GM18519 (cell line): ENCODE results near the gene ZBTB4.

Experiments
- ATAC-seq: cut with Tn5 transposase; IDR thresholded peaks from one replicate; pipeline ENCODE4 v1.9.1; 2021; ENCODE audit warnings: mild to moderate bottlenecking, moderate library complexity; ENCODE audit not compliant: unreplicated experiment, low FRiP score

The ZBTB4 gene, protein sequence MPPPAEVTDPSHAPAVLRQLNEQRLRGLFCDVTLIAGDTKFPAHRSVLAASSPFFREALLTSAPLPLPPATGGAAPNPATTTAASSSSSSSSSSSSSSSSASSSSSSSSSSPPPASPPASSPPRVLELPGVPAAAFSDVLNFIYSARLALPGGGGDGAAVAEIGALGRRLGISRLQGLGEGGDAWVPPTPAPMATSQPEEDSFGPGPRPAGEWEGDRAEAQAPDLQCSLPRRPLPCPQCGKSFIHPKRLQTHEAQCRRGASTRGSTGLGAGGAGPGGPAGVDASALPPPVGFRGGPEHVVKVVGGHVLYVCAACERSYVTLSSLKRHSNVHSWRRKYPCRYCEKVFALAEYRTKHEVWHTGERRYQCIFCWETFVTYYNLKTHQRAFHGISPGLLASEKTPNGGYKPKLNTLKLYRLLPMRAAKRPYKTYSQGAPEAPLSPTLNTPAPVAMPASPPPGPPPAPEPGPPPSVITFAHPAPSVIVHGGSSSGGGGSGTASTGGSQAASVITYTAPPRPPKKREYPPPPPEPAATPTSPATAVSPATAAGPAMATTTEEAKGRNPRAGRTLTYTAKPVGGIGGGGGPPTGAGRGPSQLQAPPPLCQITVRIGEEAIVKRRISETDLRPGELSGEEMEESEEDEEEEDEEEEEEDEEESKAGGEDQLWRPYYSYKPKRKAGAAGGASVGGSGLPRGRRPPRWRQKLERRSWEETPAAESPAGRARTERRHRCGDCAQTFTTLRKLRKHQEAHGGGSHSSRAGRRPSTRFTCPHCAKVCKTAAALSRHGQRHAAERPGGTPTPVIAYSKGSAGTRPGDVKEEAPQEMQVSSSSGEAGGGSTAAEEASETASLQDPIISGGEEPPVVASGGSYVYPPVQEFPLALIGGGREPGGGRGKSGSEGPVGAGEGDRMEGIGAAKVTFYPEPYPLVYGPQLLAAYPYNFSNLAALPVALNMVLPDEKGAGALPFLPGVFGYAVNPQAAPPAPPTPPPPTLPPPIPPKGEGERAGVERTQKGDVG

DNA sequence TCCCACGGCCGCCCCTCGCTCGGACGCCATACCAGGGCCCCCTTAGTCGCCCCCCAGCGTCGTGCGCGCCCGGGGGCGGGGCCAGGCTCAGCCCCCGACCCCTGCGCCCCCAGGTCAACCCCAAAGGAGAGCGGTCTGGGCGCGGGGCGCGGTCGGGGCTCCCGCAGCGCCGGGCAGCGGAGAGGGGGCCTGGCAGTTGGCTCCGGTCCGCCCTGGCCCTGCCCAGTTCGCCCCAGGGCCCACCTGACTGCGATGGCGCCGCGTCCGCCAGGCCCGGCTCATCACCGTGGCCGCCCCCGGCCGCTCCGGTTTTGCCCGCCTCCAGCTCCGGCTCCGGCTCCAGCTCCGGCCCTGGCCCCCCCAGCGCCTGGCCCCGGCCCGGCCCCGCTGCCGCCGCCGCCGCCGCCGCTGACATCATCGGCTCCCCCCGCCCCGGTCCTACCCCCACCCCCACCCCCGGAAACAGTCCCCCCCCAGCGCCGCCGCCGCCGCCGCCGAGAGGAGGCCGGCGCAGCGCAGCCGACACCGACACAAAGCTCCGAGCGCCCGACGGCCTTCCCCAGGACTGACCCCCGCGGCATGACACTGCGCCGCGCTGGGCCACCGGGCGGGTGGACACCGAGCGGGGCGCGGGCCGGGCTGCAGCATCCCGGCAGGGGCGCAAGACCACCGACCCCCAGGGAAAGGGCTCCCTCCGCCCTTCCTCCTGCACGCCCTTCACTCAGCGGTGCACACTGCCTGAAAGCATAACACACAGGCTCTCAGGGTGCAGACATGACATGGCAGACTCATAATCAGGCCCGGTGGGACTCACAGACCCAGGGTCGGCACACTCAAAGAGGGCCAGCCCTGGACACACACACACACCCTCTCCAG is at the start of gene ZBTB4:
TSS of gene ZBTB4 (minus strand) at position 419 of the 876 bp plus-strand sequence. CDS start 12,830 bp downstream, outside the sequence.
- no peak for ATAC-seq

DNA sequence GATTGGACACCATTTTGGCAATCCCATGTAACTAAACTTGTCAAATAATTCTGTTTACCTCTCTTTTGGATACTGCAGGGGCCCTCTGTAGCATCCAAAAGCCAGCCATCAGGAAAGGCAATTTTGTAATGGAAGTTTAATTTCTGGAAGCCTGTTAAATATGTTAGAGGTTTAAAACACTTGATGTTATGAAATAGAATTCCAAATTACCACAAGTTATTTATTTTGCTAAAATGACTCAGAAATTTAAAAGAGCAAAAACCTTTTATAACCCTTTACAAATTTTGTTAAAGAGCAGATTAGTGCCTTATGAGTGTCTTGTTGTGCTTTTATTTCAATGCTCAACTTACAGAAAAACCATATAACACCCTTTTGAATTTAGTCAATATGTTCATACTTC is 49.4 kb upstream of the ZBTB4 start:
- no peak for ATAC-seq

DNA sequence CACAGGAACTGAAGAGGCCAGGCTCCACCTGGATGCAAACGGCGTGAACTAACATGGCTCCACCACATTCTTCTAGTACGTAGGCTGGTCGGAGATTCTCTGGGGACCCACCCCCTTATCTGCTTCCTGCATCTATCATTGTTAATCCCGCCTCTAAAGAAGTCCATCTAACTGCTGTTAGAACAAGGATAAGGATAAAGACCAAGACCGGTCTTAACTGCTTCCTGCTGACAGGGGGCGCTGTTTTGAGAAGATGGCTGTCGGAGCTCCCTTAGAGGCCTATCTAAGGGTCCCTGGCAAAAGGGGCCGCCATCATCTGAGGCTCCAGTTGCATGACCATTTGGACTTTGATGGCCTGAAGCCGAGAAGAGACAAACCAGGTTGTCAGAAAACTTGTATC is 43.6 kb upstream of the ZBTB4 start:
- no peak for ATAC-seq

DNA sequence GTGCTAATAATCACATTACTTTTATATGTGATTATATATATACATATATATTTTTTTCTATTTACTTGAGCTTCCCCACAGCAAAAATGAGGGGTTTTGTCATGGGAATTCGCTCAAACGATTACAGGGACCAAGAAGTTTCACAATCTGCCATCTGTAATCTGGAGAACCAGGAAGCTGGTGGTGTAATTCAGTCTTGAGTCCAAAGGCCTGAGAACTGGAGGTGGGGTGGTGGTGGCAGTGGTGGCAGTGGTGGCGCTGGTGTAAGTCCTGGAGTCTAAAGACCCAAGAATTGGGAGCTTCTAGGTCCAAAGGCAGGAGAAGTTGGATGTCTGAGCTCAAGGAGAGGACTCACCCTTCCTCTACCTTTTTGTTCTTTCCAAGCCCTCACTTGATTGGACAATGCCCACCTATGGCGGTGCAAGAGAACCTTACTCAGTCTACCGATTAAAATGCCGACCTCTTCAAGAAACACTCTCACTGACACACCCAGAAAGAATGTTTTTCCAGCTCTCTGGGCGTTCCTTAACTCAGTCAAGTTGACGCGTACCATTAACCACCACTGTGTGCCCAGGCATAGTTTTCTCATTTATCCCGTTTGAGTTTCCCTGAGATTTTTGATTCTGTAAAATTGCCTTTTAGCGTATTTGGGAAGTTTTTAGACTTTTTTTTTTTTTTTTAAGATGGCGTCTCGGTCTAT is 36.6 kb upstream of the ZBTB4 start:
- no peak for ATAC-seq

DNA sequence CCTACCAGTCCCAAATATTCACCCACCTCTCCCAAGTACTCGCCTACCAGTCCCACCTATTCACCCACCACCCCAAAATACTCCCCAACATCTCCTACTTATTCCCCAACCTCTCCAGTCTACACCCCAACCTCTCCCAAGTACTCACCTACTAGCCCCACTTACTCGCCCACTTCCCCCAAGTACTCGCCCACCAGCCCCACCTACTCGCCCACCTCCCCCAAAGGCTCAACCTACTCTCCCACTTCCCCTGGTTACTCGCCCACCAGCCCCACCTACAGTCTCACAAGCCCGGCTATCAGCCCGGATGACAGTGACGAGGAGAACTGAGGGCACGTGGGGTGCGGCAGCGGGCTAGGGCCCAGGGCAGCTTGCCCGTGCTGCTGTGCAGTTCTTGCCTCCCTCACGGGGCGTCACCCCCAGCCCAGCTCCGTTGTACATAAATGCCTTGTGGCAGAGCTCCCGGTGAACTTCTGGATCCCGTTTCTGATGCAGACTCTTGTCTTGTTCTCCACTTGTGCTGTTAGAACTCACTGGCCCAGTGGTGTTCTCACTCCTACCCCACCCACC is 34.5 kb upstream of the ZBTB4 start:
- ATAC-seq: no peak

DNA sequence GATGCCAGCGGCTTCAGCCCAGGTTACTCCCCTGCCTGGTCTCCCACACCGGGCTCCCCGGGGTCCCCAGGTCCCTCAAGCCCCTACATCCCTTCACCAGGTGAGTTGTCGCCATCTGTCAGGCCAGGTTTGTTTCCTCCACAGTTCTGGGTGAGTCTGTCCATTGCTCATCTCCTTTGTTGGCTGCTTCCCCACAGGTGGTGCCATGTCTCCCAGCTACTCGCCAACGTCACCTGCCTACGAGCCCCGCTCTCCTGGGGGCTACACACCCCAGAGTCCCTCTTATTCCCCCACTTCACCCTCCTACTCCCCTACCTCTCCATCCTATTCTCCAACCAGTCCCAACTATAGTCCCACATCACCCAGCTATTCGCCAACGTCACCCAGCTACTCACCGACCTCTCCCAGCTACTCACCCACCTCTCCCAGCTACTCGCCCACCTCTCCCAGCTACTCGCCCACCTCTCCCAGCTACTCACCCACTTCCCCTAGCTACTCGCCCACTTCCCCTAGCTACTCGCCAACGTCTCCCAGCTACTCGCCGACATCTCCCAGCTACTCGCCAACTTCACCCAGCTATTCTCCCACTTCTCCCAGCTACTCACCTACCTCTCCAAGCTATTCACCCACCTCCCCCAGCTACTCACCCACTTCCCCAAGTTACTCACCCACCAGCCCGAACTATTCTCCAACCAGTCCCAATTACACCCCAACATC is 33.6 kb upstream of the ZBTB4 start:
- ATAC-seq: no peak

DNA sequence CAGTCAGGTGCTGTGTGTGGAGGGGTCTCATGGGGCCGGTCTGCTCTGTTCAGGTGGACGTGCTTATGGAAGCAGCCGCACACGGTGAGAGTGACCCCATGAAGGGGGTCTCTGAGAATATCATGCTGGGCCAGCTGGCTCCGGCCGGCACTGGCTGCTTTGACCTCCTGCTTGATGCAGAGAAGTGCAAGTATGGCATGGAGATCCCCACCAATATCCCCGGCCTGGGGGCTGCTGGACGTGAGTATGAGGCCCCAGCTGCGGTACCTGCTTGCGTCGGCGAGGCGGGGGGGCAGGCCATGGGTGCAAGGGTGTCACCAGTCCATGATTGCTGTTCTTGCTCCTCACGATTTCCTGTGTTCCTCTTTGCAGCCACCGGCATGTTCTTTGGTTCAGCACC is 32.7 kb upstream of the ZBTB4 start:
- ATAC-seq: no peak

DNA sequence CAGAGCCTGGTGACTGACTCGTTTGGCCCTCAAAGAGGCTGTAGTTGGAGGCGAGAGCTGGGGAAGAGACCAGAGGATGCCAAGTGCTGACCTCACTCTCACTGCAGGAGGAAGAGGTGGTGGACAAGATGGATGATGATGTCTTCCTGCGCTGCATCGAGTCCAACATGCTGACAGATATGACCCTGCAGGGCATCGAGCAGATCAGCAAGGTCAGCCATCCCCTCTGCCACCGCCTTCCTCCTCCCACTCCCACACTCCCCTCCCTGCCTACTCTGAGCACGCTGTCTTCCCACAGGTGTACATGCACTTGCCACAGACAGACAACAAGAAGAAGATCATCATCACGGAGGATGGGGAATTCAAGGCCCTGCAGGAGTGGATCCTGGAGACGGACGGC is 31.7 kb upstream of the ZBTB4 start:
- ATAC-seq: no peak

DNA sequence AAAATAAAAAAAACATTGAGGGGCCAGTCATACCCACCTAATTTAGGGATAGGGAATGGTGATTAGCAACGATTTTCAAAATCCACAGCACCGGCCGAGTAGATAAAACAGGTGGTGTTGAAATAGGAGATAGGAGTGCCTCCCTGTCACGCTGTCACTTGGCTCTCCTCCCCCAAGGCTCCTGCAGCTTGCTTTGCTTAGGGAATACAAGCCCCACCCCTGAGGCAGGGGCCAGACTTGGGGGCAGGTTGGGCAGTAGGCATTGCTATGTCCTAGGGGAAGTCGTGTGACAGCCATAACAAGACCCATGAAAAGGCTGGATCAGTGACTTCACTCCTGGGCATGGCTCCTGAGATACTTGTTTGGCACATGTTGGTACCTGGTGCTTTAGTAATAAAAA is 30.5 kb upstream of the ZBTB4 start:
- no peak for ATAC-seq

DNA sequence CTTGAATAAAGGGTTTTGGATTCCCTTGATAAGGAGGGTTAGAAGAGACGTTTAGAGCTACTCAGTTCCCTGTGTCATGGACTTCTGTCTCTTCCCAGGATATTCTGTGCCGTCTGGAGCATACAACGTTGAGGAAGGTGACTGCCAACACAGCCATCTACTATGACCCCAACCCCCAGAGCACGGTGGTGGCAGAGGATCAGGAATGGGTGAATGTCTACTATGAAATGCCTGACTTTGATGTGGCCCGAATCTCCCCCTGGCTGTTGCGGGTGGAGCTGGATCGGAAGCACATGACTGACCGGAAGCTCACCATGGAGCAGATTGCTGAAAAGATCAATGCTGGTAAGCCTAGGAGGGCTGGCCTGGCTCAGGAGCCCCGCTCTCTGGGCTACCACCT is 29.4 kb upstream of the ZBTB4 start:
- no peak for ATAC-seq

DNA sequence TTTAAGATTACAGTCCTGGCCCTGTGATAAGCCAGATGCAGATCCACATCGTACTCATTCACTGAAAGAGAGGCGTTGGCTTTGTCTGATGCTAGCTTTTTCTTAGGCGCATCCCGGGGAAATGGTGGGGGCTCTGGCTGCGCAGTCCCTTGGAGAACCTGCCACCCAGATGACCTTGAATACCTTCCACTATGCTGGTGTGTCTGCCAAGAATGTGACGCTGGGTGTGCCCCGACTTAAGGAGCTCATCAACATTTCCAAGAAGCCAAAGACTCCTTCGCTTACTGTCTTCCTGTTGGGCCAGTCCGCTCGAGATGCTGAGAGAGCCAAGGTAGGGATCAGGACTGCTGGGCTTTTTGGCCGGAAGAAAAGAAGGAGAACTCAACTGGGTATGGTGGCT is 28.7 kb upstream of the ZBTB4 start:
- ATAC-seq: no peak

DNA sequence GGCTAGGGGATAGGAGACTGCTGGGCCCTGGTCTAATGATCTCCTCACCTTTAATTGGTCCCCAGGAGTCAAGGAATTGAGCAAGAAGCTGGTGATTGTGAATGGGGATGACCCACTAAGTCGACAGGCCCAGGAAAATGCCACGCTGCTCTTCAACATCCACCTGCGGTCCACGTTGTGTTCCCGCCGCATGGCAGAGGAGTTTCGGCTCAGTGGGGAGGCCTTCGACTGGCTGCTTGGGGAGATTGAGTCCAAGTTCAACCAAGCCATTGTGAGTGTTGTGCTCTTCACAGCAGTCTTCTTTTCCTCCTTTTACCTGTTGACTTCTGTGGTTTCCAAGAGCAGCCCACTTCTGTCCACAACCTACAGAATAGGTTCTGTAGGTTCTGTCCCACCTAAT is 24.1 kb upstream of the ZBTB4 start:
- no peak for ATAC-seq

DNA sequence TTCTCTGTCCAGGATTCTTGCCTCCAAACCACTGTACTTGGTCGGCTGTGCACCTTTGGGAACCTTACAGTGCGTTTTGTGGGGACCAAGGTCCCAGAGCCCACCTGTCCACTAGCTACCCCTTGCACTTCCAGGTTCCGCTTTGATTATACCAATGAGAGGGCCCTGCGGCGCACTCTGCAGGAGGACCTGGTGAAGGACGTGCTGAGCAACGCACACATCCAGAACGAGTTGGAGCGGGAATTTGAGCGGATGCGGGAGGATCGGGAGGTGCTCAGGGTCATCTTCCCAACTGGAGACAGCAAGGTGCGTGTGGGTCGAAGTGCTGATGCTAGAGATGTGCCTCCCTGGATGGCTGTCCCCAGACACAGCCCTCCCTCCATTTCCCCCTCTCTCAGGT is 23.6 kb upstream of the ZBTB4 start:
- ATAC-seq: no peak

DNA sequence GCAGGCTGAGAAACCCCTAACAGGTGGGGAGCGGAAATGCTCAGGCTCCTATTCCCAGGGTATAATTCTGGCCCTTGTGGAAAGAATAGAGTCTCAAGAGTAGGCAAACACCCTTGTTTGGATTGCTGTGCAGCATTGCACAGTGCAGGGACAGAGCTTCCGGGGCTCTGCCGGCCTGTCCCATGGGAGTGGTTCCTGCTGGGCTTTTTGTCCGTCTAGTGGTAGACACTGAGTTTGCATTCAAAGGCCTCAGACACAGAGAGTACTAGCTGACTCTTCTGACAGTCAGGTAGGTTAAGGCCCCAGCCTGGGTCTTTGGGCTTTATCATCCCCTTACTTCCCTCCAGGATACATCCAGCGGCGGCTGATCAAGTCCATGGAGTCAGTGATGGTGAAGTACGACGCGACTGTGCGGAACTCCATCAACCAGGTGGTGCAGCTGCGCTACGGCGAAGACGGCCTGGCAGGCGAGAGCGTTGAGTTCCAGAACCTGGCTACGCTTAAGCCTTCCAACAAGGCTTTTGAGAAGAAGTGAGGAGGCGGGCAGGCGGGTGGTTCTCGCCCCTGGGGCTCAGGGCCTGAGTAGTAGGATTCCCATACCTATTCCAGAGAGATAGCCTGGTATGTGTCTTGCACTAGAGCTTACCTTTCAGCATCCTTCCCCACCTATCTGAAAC is 22.9 kb upstream of the ZBTB4 start:
- no peak for ATAC-seq

DNA sequence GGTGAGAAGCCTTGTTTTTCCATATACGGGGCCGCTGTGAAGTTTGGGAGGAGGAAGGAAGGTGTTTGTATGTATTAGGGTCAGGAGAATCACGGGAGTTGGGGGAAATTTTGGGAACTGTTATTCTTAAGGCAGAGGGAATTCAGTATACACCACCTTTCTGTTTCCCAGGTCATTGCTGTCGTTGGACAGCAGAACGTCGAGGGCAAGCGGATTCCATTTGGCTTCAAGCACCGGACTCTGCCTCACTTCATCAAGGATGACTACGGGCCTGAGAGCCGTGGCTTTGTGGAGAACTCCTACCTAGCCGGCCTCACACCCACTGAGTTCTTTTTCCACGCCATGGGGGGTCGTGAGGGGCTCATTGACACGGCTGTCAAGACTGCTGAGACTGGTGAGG is 22.3 kb upstream of the ZBTB4 start:
- ATAC-seq: no peak

DNA sequence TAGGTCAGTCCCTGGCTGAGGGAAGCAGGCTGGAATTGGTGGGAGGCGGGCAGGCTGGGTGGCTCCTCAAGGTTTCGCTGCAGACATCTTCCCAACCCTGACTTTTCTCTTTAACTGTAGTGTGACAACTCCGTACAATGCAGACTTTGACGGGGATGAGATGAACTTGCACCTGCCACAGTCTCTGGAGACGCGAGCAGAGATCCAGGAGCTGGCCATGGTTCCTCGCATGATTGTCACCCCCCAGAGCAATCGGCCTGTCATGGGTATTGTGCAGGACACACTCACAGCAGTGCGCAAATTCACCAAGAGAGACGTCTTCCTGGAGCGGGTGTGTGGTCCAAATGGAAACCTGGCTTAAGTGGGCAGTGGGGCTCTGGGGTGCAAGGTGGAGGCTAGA is 19.7 kb upstream of the ZBTB4 start:
- ATAC-seq: no peak

DNA sequence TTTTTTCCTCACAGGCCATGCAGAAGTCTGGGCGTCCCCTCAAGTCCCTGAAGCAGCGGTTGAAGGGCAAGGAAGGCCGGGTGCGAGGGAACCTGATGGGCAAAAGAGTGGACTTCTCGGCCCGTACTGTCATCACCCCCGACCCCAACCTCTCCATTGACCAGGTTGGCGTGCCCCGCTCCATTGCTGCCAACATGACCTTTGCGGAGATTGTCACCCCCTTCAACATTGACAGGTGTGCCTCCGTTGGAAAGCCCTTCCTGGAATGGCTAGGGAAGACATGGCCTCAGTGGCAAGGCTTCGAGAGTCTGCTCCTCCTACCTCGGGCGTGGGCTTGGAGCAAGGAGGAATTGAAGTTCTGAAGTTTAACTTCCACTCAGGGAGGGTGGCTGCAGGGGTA is 18.2 kb upstream of the ZBTB4 start:
- no peak for ATAC-seq

DNA sequence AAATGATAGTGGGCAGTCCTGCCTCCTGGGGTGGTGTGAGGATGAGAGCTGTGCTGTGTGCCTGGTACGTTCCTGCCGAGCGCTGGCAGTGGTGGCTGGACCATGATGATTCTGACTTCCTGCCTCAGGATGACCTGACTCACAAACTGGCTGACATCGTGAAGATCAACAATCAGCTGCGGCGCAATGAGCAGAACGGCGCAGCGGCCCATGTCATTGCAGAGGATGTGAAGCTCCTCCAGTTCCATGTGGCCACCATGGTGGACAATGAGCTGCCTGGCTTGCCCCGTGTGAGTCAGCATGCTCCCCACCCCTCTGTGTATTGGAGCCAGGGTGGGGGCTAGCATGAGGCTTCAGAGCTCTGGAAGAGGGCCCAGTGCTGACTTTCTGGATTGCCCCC is 17.8 kb upstream of the ZBTB4 start:
- no peak for ATAC-seq
